Progenitor cell of endocrine pancreas (in vitro differentiated cells): ENCODE measurements around the gene ARMC2. TPM values are rescaled to one million over a fixed set of nuclear protein-coding genes. Genes with fewer than 3 reads are reported as not detected.
"Not testable (repeated sequence)": the region's sequence is repeated elsewhere in the genome, so short reads cannot be mapped to it uniquely, and the experiment has no call there.

Source experiments
- DNase-seq: peaks from one replicate; pipeline ENCODE4 v3.0.0; 2021; ENCODE audit warnings: low spot score; ENCODE audit not compliant: unreplicated experiment
- H3K27ac Mint-ChIP-seq: 2 replicates; pipeline ENCODE4 v1.8.0; 2021; ENCODE audit warnings: mild to moderate bottlenecking, moderate library complexity, mixed read lengths
- H3K27me3 Mint-ChIP-seq: 2 replicates; pipeline ENCODE4 v1.8.0; 2021; ENCODE audit warnings: mixed read lengths
- H3K36me3 Mint-ChIP-seq: 2 replicates; pipeline ENCODE4 v1.8.0; 2022; ENCODE audit warnings: mixed read lengths; ENCODE audit not compliant: insufficient read depth
- H3K4me1 Mint-ChIP-seq: 2 replicates; pipeline ENCODE4 v1.8.0; 2021; ENCODE audit warnings: low read depth, mixed read lengths
- H3K4me3 Mint-ChIP-seq: 2 replicates; pipeline ENCODE4 v1.8.0; 2021; ENCODE audit warnings: low read depth, mild to moderate bottlenecking, moderate library complexity, mixed read lengths
- H3K9me3 Mint-ChIP-seq: 2 replicates; pipeline ENCODE4 v1.8.0; 2021; ENCODE audit warnings: low read depth, mixed read lengths
- CTCF ChIP-seq: fragments of 200-600 bp; sonication (generic); IDR thresholded peaks from one replicate; pipeline ENCODE4 v1.5.0; 2021; ENCODE audit warnings: antibody characterized with exemption, mild to moderate bottlenecking; ENCODE audit not compliant: unreplicated experiment
- total RNA-seq: library from RNA; stranded (reverse); gene quantifications from 2 replicates; pipeline ENCODE4 v1.2.1, GENCODE V29; 2021

The ARMC2 gene
- total RNA-seq, 1 donor from 2014 or later: 16.5 TPM

GRCh38 chr6:108974201-108974600 is 126.0 kb downstream of the ARMC2 start:
- Mint-ChIP-seq H3K4me3 (no peak overlapping the region), H3K27me3 (no peaks in the 10 kb centered on the region), H3K27ac (no peak overlapping the region), H3K36me3 (peaks cover 19% of the 10 kb centered on the region), H3K4me1 (peaks cover 10% of the 10 kb centered on the region), H3K9me3 (peaks cover 29% of the 10 kb centered on the region)
- TF ChIP-seq CTCF: no peak
- DNase-seq: no peak

GRCh38 chr6:108978638-108979037 is 130.4 kb downstream of the ARMC2 start:
- H3K36me3 Mint-ChIP-seq: peaks cover 34% of the 10 kb centered on the region
- H3K27me3 Mint-ChIP-seq, H3K4me1 Mint-ChIP-seq, DNase-seq, H3K4me3 Mint-ChIP-seq, H3K27ac Mint-ChIP-seq: not testable (repeated sequence)
- H3K9me3 Mint-ChIP-seq: peaks cover 49% of the 10 kb centered on the region

- Mint-ChIP-seq H3K9me3 (peaks cover 35% of the 10 kb centered on the region), H3K36me3 (peaks cover 29% of the 10 kb centered on the region), H3K27ac (no peak overlapping the region), H3K4me3 (no peak overlapping the region), H3K4me1 (peaks cover 7% of the 10 kb centered on the region), H3K27me3 (no peaks in the 10 kb centered on the region)
- no peak for TF ChIP-seq CTCF
- no peak for DNase-seq
Measured at GRCh38 chr6:108982154-108983113, 134.2 kb downstream of the ARMC2 start.

- peaks cover 13% of the 10 kb centered on the region for H3K4me1 Mint-ChIP-seq
- H3K27ac Mint-ChIP-seq: no peak overlapping the region
- no peak for TF ChIP-seq CTCF
- peaks cover 28% of the 10 kb centered on the region for H3K9me3 Mint-ChIP-seq
- H3K36me3 Mint-ChIP-seq: peaks cover 26% of the 10 kb centered on the region
- no peaks in the 10 kb centered on the region for H3K27me3 Mint-ChIP-seq
- no peak for DNase-seq
- H3K4me3 Mint-ChIP-seq: no peak overlapping the region
Measured at GRCh38 chr6:108983151-108983550, 134.9 kb downstream of the ARMC2 start.

GRCh38 chr6:108985301-108985700 is 137.1 kb downstream of the ARMC2 start:
- Mint-ChIP-seq H3K9me3 (peaks cover 10% of the 10 kb centered on the region), H3K4me3 (no peak overlapping the region), H3K36me3 (peaks cover 18% of the 10 kb centered on the region), H3K4me1 (peaks cover 29% of the 10 kb centered on the region), H3K27me3 (no peaks in the 10 kb centered on the region), H3K27ac (no peak overlapping the region)
- no peak for TF ChIP-seq CTCF
- no peak for DNase-seq

- Mint-ChIP-seq H3K36me3 (peaks cover 18% of the 10 kb centered on the region), H3K27ac (no peak overlapping the region), H3K27me3 (no peaks in the 10 kb centered on the region), H3K4me1 (peaks cover 45% of the 10 kb centered on the region), H3K9me3 (peaks cover 5% of the 10 kb centered on the region), H3K4me3 (no peak overlapping the region)
- no peak for DNase-seq
- no peak for TF ChIP-seq CTCF
Measured at GRCh38 chr6:108987156-108987555, 138.9 kb downstream of the ARMC2 start.
